GM19025 (cell line): ENCODE measurements around the gene ZNF260.
"Not testable (repeated sequence)": the region's sequence is repeated elsewhere in the genome, so short reads cannot be mapped to it uniquely, and the experiment has no call there.

Experiments used
- ATAC-seq: cut with Tn5 transposase; IDR thresholded peaks from one replicate; pipeline ENCODE4 v1.9.1; 2021; ENCODE audit warnings: mild to moderate bottlenecking, low read depth, moderate library complexity; ENCODE audit not compliant: unreplicated experiment

Gene ZNF260

GRCh38 chr19:36490846-36491245, 37.2 kb downstream of the ZNF260 start:
- ATAC-seq: not testable (repeated sequence)

GRCh38 chr19:36489920-36490415, 38.1 kb downstream of the ZNF260 start:
- no peak for ATAC-seq

- peak; percentile 88 for ATAC-seq
These were observed 38.8 kb downstream of the ZNF260 start, which contains the start of gene ZNF566 for GRCh38 chr19:36489118-36489919. ZNF566 (minus strand) TSS chr19:36489561; CDS start chr19:36476557, 13,004 bp downstream.

GRCh38 chr19:36488846-36489117, 39.3 kb downstream of the ZNF260 start:
- no peak for ATAC-seq

GRCh38 chr19:36488118-36488845, 39.8 kb downstream of the ZNF260 start:
- no peak for ATAC-seq

GRCh38 chr19:36483653-36484052, 44.4 kb downstream of the ZNF260 start:
- no peak for ATAC-seq

- ATAC-seq: no peak
These were observed 45.2 kb downstream of the ZNF260 start for GRCh38 chr19:36482876-36483275.
